HG02840 (cell line): ENCODE results near the gene ALLC.

ENCODE experiments used
- ATAC-seq: cut with Tn5 transposase; IDR thresholded peaks from one replicate; pipeline ENCODE4 v1.9.1; 2021; ENCODE audit warnings: mild to moderate bottlenecking, moderate library complexity, moderate number of reproducible peaks; ENCODE audit not compliant: unreplicated experiment, low FRiP score

ALLC gene

DNA sequence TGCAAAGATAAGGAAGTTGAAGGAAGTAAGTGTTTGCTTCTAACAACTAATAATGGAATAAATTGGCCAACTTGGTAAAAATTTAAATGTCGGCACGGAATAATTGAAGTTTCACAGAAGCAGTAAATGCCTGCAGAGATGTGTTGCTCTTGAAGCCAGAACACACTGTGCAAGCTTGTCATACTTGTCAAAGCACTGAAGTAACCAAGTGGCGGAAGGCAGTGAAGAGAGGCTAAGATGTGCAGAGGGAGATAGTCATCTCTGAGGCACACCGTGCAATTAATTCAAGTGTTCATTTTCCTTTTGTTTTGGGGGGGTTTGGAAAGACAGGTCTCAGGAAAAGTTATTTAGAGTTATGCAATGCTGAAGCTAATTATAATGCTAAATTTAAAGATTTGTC lies 50.6 kb downstream of the ALLC start:
- no peak for ATAC-seq

DNA sequence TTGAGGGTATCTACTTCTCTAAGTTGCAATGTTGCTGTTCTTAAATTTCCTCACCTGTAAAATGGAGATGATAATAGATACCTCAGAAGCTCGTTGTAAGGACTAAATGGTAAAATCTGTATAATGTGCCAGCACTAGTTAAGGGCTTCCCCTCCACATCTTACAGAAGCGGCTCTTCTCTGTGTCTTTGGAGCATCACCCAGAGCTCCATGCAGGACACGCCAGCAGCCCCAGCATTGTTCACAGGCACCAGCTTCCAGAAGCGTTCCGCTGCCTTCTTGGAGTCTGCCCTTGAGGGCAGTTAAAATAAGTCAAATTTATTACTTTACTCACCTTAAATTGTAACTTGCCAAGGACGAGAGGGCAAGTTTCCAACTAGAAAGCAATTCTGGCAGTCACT lies 51.2 kb downstream of the ALLC start:
- ATAC-seq: no peak

DNA sequence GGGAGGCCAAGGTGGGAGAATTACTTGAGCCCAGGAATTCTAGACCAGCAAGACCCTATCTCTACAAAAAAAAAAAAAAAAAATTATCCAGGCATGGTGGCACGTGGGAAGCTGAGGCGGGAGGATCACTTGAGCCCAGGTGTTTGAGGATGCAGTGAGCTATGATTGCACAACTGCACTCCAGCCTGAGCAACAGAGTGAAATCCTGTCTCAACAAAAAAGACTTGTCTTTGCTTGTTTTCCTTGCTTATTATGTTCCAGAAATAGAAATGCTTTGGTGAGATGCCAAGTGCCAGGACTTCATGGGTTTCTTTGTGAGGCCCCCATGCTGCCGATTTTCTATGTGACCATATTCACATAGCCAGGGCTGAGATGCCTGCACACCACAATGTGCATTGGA lies 54.4 kb downstream of the ALLC start:
- ATAC-seq: no peak

DNA sequence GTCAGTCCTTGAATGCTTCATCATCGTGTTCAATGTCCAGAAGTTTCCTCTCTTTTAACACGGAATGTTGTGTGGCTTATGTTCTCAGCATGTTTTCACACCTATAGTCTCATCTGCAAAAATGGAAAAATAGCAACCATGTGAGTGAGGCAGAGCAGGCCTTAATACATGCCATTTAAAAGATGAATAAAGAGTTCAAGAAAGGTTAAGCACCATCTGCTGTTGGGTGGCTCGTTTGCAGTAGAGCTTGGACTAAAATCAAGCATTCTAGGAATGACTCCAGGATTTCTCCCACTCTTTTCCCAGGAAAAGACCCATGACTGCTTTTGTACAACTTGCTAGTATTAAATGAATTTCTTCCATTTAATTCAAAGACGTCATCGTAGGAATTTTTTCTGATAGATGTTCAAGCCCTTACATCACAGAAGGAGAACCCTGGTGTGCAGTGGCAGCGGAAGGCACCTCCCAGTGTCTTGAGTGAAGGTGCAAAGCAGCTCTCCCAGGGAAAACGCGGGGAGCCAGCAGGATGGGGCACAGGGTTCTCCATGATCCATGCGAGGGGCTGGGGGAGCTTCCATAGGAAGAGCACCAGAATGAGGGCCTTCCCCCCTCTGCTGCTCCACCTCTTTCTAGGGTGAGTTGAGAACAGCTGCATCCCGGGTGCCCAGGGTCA lies 55.0 kb downstream of the ALLC start:
- ATAC-seq: no peak

DNA sequence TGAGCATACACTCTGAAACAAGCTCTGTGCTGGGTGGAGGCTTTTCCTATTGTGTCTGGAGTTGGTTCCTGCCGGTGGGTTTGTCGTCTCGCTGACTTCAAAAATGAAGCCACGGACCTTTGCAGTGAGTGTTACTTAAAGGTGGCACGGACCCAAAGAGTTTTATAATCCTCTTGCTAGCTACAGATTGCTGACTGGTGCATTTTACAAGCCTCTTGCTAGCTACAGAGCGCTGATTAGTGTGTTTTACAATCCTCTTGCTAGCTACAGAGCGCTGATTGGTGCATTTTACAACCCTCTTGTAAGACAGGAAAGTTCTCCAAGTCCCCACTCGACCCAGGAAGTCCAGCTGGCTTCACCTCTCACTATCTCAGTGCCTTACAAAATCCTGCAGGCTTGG lies 60.7 kb downstream of the ALLC start:
- ATAC-seq: no peak

DNA sequence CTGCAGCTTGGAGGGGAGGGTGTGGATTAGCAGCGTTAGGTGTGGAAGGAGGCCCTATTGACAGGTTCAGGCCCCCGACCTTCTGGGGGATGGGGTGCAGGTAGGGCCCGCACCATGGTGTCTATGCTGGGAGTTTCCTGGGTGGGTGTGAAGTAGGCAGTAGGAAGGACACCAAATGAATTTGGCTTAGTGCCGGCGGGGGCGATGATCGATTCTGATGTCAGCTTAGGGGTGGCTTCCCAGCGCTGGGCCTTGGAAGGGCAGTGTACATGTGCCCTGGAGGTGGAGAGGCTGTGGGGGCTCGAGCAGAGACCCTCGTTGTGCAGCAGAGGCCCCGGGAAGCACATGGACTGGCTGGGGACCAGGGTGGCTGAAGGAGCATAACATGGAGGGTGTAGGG lies 67.0 kb downstream of the ALLC start:
- no peak for ATAC-seq

DNA sequence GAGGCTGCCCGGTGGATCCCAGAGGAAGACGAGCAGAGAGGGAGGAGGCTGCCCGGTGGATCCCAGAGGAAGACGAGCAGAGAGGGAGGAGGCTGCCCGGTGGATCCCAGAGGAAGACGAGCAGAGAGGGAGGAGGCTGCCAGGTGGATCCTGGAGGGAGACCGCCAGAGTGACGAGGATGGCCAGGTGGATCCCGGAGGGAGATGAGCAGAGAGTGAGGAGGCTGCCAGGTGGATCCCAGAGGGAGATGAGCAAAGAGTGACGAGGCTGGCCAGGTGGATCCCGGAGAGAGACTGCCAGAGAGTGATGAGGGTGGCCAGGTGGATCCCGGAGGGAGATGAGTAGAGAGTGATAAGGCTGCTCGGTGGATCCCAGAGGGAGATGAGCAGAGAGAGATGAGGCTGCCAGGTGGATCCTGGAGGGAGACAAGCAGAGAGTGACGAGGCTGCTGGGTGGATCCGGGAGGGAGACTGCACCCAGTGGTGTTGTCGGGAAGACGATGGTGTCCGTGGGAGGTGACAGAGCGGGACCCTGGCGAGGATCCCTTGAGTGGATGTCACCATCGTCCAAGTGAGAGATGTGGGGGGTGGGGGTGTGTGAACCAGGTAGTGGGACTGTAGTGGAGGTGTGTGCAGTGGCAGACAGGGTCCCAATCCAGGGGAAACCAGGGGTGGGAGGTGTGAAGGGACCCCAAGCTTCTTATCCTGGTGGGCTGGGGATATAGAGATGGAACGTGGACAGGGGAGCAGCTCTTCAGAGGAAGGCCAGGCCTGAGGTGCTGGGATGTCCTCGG lies 67.7 kb downstream of the ALLC start:
- ATAC-seq: no peak

DNA sequence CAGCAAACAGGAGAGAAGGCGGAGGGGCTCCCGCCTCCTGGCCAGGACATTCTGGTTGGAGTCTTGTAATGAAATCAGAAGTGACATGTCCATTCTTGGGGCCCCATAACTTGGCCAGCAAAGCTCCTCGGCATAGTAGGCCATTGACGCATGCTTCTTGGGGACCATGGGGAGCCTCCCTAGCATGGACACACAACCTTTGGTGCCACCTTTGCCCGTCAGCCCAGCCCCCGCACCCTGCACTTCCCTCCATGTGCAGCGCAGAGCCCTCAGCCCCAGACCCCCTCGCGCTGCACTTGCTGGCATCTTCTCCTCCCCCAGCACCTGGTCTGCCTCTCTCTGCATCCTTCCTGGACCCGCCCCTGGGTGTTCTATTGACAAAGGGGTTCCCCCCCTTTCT lies 68.5 kb downstream of the ALLC start:
- no peak for ATAC-seq

DNA sequence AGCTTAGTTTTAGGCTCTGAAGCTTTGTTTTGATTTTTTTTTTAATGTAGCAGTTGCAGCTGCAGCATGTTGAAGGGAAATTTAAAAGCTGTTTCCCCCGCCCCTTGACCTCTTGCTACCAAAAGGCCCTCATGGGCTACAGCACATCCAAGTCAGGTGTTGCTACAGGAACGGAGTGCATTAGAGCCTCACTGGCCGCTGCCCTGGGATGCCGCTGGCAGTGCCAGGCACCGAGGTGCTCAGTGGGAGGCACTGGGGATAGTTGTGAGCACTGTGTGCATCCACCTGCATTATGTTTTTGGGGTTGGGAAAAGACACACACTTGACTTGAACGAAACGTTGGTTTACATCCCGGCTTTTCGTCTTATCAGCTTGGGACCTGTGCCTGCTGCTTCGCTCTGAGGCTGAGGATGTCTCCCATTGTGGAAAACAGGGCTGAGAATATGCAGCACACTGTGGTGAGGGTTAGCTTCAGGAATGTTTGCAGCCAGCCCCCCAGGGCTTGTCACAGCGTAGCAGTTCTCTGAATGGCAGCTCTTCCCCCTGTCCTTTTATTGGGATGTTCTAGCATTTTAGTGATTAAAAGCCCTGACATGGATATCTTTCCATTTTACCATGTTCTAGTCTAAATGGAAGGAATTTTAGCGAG lies 69.5 kb downstream of the ALLC start:
- ATAC-seq: no peak

DNA sequence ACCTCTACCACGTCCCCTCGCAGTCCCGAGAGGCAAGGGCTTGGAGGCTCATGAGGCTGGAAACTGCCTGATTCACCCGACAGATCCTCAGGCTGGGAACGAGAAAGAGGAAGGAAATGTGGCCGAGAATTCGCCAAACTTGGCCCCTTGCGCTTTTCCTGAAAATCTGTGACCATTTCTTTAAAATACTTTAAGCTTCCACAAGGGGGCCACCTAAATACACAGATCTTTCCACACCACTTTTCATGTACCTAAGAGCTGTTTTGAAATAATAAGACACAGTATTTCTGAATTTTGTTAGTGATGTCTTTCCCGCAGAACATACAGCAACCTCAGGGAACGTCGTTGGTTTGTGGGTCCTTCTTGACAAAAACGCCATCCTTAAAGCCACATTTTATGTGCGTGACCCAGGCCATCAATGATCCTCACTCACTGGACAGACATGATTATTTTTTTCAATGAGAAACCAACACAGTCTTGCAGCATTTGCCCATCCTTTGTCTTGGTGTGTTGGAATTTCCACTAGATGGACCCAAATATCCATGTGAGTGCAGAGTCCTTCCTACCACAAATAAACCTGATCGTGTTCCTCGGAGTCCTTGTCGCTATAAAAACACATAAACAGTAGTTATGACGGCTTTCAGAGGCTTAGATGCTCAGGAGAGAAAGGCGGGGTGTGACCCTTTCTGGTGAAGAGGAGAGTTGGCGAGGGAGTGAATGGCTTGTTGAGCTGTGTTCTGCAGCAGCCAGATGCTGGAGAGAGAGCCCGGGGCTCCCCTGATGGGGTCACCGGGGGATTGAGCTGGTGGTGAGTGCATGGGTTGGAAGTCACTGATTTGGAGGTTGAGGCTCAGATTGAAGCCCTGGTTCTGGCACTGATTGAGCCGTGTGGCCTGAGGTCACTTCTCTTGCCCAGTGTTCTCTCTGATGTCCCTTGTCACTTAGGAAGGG lies 70.4 kb downstream of the ALLC start:
- ATAC-seq: no peak

DNA sequence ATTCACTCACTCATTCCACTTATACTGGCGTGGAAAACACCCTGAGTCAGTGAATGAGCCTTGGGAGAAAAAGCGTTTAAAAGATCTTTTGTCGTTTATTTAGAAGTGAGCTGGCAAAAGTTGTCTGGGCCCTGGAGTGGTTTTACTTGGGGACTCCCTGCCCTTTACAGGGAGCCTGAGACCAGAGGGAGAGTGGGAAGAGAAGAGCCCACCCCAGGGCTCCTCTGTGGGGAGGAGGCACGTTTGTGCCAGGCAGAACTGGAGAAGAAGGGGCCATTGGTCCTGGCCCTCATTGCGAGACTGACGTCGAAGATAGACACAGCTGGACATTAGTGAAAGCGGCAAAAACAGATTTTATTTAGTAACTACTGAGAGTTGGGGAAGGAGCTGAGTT lies 71.1 kb downstream of the ALLC start:
- no peak for ATAC-seq

DNA sequence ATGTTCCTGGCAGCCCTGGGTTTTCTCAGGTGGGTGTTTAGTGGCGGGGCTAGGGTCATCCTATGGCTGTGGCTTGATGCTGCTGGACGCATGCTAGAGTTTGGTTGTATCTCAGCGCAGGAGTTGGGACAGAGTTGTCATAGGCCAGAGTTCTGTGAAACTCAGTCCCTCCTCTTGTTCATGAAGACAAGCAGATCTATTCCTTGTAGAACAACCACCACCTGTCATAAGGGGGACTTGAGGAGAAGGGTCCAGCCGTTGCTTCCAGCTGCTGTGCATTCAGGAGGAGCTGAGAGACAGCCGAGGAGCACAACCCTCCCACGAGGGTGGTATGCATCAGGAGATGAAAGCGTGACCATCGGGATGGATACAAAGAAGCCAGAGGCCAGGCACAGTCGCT lies 71.8 kb downstream of the ALLC start:
- ATAC-seq: no peak

DNA sequence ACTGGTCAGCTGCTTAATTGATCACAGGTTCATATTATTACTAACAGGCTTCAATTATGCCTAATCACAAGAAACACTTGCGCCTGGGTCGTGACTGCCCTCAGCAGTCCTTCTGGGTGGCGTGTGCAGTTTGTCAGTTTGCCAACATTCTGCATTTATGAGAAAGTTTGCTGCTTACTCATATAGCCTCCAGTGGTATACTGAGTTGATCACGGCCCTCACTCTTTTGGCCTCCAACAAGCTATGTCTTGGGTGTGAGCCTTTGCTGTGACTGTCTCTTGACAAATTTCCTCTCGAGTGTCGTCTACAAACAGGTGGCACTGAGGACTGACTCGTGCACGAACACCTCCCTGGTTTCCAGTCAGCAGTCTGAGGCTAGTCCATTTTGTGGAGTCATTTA lies 72.6 kb downstream of the ALLC start:
- no peak for ATAC-seq

DNA sequence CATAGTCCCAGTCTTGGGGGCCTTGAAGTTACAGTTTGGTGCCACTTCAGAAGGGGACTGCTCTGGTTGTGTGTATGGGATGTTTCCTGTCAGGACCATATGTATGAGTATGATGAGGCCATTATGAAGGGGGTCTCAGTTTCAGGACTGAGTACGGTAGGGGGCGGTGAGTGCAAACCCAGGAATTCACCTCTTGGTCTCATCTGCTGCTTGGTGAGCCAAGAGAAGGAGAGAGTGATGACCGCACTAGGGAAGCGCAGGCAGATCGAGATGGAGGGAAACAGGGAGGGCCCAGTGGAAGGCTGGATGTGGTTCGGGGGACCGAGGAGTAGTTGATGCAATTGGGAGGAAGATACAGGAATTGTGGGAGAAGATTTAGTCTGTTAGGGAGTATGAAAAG lies 73.8 kb downstream of the ALLC start:
- ATAC-seq: no peak

DNA sequence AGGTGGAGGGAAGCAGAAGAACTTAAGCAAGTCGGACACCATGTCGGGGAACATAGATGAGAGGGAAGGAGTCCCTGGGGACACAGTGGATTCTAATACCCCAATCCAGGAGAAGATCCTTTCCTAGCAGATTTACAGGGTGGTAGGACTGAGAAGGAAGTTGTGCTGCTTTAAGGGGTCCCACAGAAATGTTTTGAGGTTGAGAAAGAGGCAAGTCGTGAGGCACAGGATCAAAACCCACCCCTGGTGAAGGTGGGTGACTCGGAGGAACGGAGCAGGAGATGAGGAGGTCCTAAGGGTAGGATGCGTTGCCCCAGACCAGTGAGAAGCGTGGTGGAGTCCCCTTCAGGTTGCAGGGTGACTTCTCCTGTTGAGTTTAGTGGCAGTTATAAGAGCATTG lies 78.1 kb downstream of the ALLC start:
- no peak for ATAC-seq

DNA sequence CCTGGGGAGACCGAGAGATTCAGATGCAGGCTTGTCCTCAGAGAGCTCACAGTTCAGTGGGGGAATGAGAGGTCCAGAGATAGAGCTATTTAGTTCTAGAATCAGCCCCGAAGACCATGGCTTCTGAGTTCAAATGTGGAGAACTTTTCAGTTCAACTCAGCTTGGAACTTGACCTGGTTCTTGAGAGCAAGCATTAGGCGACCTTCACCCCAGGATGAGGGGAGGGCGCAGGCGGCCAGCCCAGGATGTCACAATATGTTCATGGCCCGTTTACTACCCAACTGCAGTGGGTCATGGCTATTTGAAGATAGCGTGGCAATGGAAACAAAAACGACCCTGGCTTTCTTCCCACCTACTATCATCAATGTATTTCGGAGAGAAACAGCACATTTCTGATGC lies 79.1 kb downstream of the ALLC start:
- no peak for ATAC-seq

DNA sequence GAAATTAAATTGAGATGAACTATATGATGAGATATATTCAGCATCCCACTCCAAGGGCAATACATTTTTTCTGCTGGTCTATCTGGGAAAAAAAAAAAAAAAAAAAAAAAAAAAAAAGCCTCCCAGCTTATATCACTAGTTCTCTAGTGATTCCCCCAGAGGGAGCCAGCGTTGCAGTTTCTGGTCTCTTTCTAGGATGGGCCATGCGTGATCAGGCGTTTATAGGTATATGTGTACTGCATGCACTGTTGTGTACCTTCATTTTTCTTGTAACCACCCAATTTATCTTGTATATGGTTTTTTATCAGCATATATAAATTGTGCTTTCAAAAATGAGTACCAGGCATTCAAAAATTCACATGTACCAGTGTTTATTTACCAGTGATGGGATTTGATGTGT lies 80.5 kb downstream of the ALLC start:
- no peak for ATAC-seq

DNA sequence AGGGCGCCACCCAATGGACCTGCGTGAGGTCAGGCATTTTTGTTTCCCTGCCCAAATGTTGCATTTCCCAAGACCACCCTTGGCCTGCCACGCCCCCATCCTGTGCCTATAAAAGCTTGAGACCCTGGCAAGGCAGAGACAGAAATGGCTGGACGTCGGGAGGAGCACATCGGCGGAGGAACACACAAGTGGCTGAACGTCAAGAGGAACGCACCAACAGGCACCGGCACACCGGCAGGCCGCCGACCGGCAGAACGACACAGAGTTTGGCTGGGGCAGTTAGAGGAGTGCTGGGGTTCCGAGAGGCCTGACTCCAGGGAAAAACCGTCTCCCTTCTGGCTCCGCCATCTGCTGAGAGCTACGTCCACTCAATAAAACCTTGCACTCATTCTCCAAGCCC lies 81.3 kb downstream of the ALLC start:
- ATAC-seq: no peak

DNA sequence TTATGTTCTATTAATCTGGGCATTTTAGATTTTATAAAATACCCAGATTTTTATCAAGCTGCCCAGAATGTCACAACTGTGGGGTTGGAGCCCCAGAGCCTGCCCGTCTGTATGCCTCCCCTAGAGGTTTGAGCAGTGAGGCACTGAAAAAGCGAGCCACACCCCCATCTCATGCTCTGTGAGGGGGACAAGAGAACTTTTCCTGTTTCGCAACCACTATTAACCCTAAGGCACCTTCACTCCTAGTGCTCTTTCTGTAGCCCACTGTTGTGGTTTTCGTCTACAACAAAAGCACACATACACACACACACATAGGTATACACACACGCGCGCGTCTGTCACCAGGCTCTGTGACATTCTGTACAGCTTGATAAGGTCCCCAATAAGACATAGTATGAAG lies 83.4 kb downstream of the ALLC start:
- ATAC-seq: no peak

DNA sequence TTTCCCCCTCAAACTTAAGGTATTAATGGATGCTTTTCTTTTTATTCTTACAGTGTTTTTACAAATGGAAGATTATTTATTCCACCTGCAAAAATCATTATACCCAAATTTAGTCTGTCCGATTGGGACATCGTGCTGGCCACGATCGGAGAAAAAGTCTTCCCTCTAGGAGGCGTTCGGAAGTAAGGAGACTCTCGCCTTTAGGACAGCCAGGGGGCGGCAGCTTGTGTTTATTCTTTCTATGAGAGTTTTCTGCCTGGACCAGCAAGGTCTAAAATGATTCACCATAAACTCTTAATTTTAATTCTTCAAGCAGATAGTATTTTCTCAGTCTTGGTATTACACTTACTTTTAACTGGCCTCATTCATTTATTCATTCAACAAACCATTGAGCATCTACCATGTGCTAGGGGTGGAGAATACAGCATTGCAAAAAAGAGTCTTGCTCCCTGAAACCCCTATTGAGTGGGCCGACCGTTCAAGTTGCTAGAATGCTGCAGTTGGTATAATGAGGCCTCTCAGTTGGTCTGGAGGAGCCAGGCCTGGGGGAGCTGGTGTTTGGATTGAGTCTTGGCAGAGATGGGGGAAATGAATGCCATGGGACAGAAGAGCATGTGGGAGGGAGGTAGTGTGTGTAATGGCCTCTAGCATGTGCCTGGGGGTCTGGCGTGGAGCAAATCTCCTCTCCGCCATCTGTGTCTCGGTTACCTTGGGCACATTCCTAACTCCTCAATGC lies 84.0 kb downstream of the ALLC start:
- no peak for ATAC-seq
